Measurements from ENCODE around the gene TUBGCP3.

GRCh38 chr13:112529216-112529615 lies 58.7 kb downstream of the TUBGCP3 start:
- TF ChIP-seq CTCF (IDR thresholded peaks at IDR 0.05; ENCODE audit: low read depth, low read length, poor library complexity, severe bottlenecking) (no peak), EZH2phosphoT487 (IDR thresholded peaks at IDR 0.05; ENCODE audit: borderline replicate concordance, low read length) (no peak)

All from DOHH2 (cell line).